Astrocyte of the spinal cord (primary cell): ENCODE results near the gene SMC6.

Experiments used
- DNase-seq: peaks from one replicate; pipeline ENCODE4 v3.0.0; 2011; ENCODE audit warnings: low read depth, low spot score
- H3K4me3 ChIP-seq: 2 replicates; pipeline ENCODE4 v1.5.1; 2011; ENCODE audit warnings: low read depth, mild to moderate bottlenecking, low read length, moderate library complexity
- CTCF ChIP-seq: IDR thresholded peaks from 2 replicates; pipeline ENCODE4 v1.5.1; 2012; ENCODE audit warnings: low read depth, mild to moderate bottlenecking, low read length, inconsistent platforms
- in situ Hi-C: cut with HindIII; loops from 2 replicates; pipeline ENCODE4 v1.10.0; 2017; ENCODE audit warnings: low sequenced_read_pairs

Gene SMC6

GRCh38 chr2:17768894-17769293 is 15.3 kb upstream of the SMC6 start:
- no peak for DNase-seq
- in situ Hi-C loops = no loop called here
- no peak for TF ChIP-seq CTCF
- H3K4me3 ChIP-seq = no peak overlapping the region

- in situ Hi-C loops = no loop called here
- DNase-seq = no peak
- H3K4me3 ChIP-seq = no peak overlapping the region
- TF ChIP-seq CTCF = no peak
These were observed 11.8 kb upstream of the SMC6 start for GRCh38 chr2:17765398-17765797.

GRCh38 chr2:17763641-17764333 is 10.2 kb upstream of the SMC6 start:
- no peak overlapping the region for H3K4me3 ChIP-seq
- in situ Hi-C loops = no loop called here
- TF ChIP-seq CTCF = no peak
- DNase-seq = no peak

- no peak for DNase-seq
- H3K4me3 ChIP-seq = no peak overlapping the region
- TF ChIP-seq CTCF = no peak
- in situ Hi-C loops = no loop called here
These were observed 8.8 kb upstream of the SMC6 start for GRCh38 chr2:17762451-17762850.

- no peak for TF ChIP-seq CTCF
These were observed 6.2 kb upstream of the SMC6 start for GRCh38 chr2:17759805-17760204.

GRCh38 chr2:17758118-17758517 is 4.5 kb upstream of the SMC6 start:
- in situ Hi-C loops = no loop called here
- no peak for DNase-seq
- no peak for TF ChIP-seq CTCF
- no peak overlapping the region for H3K4me3 ChIP-seq

More at GRCh38 chr2:17759805-17760204, 6.2 kb upstream of the SMC6 start:
- H3K4me3 ChIP-seq = no peak overlapping the region
- in situ Hi-C loops = no loop called here
- no peak for DNase-seq
